ENCODE measurements around the gene LMNA.
A peak's percentile ranks its signal among the peaks of the same experiment; 100 is the strongest.
"Not testable (repeated sequence)": the region's sequence is repeated elsewhere in the genome, so short reads cannot be mapped to it uniquely, and the experiment has no call there.

LMNA gene

DNA sequence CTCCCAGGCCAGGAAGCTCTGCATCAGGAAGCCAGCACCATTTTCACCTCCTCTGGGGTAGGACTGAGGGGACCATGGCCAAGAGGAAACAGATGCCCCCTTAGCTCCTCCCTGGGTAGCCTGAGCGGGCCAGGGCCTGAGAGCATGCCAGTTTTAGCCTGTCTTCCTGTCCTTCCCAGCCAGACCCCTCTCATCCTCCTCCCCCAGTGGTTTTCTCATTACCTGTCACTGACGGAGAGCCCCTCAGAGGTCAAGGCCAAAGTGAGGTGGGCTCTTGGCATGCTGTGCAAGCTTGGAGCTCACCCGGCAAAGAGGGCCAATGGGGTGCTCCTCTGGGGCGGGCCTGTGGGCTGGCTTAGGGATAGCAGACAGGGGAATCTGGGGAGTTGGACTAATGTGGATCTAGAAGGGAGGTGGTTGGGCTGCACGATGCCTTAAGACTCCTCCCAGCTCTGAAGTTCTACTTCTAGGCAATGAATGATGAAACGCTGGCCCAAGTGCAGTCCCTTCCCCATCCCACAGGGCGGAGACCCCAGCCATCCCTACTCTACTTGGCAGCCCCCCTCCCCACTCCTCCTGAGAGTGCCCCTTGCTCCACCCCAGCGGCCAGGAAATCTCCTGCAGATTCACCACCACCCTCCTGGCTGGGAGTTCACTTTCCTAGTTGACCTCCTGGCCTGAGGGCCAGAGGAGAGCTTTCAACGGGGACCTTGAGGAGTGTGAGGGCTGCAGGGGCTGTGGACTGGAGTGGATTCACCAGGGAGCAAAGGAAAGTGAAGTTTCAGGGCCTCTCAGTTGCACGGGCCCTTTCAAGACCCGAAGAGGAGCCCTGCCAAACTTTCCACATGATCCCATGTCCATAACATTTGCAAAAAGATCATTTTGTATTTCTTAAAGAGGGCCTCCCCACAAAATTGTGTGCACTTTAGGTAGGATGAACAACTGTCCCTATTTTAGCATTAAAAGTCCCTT, 9.4 kb upstream of the LMNA start:
- DNase-seq: peak; percentile 80

- DNase-seq: no peak
These were observed 7.7 kb upstream of the LMNA start for GRCh38 chr1:156106624-156107488.

- no peak for DNase-seq
These were observed 6.5 kb upstream of the LMNA start for GRCh38 chr1:156108057-156108456.

GRCh38 chr1:156108664-156109241, 5.8 kb upstream of the LMNA start:
- DNase-seq: no peak

- DNase-seq: no peak
These were observed 4.3 kb upstream of the LMNA start for GRCh38 chr1:156110252-156110651.

DNA sequence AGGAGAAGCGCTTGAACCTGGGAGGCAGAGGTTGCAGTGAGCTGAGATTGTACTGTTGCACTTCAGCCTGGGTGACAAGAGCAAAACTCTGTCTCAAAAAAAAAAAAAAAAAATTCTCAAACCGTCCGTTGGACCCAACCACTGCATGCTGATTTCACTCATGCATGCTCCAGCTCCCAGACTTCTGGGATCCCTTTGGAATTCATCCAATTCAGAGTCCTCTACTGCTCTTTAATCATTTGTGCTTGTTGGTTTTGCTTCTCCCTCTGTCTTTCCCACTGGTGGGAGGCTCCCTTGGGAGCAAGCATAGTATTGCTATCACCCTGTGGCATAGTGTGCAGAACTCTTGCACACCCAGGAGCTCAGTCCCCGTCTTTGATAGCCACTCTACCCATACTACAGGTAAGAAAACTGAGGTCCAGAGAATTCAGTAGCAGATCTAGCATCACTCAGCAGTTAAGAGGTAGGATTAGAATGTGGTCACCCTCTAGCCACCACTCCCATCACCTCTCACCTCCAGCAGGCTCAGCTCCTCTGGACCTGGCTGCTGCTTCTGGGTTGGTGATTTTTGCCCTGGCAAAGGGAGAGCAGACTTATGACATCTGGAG, 3.1 kb upstream of the LMNA start:
- no peak for DNase-seq

DNA sequence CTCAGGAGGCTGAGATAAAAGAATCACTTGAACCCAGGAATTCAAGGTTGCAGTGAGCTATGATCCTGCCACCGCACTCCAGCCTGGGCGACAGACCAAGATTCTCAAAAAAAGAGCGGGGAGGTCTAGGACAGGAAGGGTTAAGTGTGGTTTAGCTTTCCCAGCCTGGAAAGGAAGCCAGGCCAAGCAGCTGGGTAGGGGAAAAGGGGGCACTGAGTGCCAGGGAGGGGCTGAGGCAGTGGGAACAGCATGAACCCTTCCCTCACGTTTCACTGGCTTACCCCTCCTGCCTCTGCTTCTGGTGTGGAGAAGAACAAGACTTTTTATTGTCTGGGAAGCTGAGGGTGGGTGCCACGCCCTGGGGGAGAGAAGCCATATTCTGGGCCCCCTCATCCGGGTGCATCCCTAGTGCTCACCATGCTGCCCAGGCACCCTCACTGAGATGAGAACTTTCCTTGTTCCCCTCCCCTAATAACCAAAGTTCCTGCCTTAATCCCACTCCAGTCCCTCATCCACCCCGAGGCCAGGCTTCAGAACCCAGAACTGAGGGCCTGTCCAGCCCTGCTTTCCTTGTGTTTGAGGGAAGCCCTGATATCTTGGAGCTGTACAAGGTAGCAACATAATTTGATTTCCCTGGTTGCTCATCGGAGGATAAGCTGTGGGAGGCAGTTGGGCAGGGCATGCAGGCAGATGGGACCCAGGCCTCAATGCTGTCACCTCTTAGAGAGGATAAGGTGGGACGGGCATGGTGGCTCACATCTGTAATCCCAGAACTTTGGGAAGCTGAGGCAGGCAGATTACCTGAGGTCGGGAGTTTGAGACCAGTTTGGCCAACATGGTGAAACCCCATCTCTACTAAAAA, 2.0 kb upstream of the LMNA start:
- DNase-seq: peak; percentile 70

DNA sequence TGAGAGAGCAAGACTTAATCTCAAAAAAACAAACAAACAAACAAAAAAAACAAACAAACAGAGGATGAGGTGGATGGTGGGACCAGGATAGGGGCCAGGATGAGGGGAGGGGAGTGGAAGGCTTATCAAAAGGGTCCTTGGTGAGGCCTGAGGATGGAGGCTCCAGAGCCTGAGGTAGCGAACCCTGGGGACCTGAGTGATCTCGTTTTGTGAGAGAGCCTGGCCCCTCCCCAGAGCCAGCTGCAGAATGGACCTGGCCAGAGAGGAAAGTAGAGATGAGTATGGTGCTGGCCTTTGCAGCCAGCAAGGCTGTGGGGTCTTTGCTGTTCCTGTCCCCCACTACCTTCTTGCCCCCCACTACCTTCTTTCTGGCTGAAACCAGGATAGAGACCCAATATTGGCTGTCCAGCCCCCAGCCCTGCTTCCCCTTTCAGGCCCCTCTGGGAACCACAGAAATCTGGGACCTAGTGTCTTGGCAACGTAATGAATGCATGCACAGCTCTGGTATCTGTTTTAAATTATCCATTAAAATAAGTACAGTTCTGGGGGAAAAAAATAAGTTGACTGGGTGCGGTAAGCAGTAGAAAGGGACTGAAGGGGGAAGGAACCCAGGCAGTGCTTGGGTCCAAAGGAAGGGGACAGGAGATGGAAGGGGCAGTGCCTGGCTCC, 1.1 kb upstream of the LMNA start:
- peak; percentile 58 for DNase-seq

GRCh38 chr1:156114919-156115513, 505 bp downstream of the LMNA start:
- no peak for DNase-seq

- peak; percentile 83 for DNase-seq
These were observed 1.2 kb downstream of the LMNA start for GRCh38 chr1:156115514-156116374.

DNA sequence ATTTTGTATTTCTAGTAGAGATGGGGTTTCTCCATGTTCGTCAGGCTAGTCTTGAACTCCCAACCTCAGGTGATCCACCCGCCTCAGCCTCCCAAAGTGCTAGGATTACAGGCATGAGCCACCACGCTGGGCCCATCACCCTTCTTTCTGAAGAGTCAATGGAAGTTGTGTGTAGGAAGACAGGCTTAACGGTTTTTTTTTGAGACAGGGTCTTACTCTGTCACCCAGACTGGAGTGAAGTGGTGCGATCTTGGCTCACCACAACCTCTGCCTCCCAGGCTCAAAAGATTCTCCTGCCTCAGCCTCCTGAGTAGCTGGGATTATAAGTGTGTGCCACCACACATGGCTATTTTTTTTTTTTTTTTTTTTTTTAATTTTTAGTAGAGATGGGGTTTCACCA, 2.2 kb downstream of the LMNA start:
- not testable (repeated sequence) for DNase-seq

GRCh38 chr1:156117414-156118176, 3.1 kb downstream of the LMNA start:
- no peak for DNase-seq

- DNase-seq: peak; percentile 75
These were observed 3.8 kb downstream of the LMNA start for GRCh38 chr1:156118177-156118868.

DNA sequence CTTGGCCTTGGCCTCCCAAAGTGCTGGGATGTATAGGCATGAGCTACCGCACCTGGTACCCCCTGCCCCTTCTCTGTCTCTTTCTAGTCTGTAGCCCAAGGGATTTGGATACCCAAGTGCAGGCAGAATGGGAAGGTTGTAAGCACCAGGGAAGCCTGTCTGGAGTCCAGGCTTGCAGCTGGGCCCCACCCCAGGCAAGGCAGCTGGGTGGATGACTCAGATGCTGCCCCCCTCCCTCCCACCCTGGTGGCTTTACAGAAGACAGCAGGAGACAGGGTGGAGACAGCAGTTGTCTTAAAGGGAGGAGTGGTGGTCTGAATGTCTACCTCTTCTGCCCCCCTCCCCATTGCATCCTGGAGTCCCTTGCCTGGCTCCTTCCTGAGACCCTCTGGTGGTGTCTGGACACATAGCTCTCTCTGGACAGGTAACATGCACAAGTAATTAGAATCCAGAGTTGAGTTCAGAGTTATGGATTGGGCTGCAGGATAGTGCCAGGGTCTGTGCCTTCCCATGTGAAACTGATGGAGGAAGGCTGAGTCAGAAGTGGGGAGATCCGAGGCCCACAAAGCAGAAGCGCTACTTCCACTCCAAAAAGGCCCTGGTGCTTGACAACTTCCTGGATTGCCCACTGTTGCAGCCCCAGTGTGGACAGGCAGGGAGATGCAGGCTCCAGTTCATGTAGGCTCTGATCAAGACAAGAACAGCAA, 5.1 kb downstream of the LMNA start:
- DNase-seq: peak; percentile 83

DNA sequence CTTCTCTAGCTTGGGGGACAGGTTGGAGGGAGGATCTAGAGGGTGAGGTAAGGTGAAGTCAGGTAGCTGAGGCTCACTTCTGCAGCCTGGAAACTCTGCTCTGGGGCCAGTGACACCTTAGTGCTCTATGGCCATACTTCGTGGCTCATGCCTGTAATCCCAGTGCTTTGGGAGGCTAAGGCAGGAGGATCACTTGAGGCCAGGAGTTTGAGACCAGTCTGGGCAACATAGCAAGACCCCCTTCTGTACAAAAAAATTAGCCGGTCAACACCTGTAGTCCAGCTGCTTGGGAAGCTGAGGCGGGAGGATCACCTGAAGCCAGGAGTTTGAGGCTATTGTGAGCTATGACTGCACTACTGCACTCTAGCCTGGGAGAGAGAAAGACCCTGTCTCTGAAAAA, 5.8 kb downstream of the LMNA start:
- no peak for DNase-seq

- not testable (repeated sequence) for DNase-seq
These were observed 6.5 kb downstream of the LMNA start for GRCh38 chr1:156121005-156121404.

GRCh38 chr1:156121457-156121856, 6.9 kb downstream of the LMNA start:
- DNase-seq: peak; percentile 62

GRCh38 chr1:156122086-156122485, 7.6 kb downstream of the LMNA start:
- DNase-seq: no peak

Data from femur (tissue), 1 donor.